Choroid plexus epithelial cell (primary cell): ENCODE measurements around the gene PSAT1.

Source experiments
- DNase-seq: peaks from one replicate; pipeline ENCODE4 v3.0.0-alpha.2; 2010; ENCODE audit warnings: low read depth
- H3K4me3 ChIP-seq: 2 replicates; pipeline ENCODE4 v1.5.1; 2011; ENCODE audit warnings: low read depth, mild to moderate bottlenecking, control low read depth, low read length, moderate library complexity
- CTCF ChIP-seq: conservative IDR thresholded peaks from 2 replicates; pipeline ENCODE4 v1.5.1; 2011; ENCODE audit warnings: low read depth, mild to moderate bottlenecking, control low read depth, inconsistent platforms, low read length, moderate library complexity

PSAT1 gene

GRCh38 chr9:78316166-78316892 lies 19.4 kb downstream of the PSAT1 start:
- no peak for TF ChIP-seq CTCF

GRCh38 chr9:78319197-78320029 lies 22.5 kb downstream of the PSAT1 start:
- no peak for DNase-seq
- no peak for TF ChIP-seq CTCF
- H3K4me3 ChIP-seq: no peak overlapping the region

More at GRCh38 chr9:78316166-78316892, 19.4 kb downstream of the PSAT1 start:
- H3K4me3 ChIP-seq: no peak overlapping the region
- no peak for DNase-seq

GRCh38 chr9:78320030-78320693 lies 23.2 kb downstream of the PSAT1 start:
- TF ChIP-seq CTCF: no peak
- no peak for DNase-seq
- H3K4me3 ChIP-seq: no peak overlapping the region

- H3K4me3 ChIP-seq: no peak overlapping the region
- TF ChIP-seq CTCF: no peak
- no peak for DNase-seq
These were observed 24.1 kb downstream of the PSAT1 start for GRCh38 chr9:78320875-78321496.

GRCh38 chr9:78321505-78321904 lies 24.6 kb downstream of the PSAT1 start:
- H3K4me3 ChIP-seq: no peak overlapping the region
- TF ChIP-seq CTCF: no peak
- no peak for DNase-seq

GRCh38 chr9:78324068-78324650 lies 27.2 kb downstream of the PSAT1 start:
- no peak for TF ChIP-seq CTCF
- no peak for DNase-seq
- no peak overlapping the region for H3K4me3 ChIP-seq
